PC-9 (cell line): ENCODE results near the gene MMP24OS.

ENCODE experiments used
- EZH2 ChIP-seq: fragments of 200-600 bp; sonication (generic); IDR thresholded peaks from 2 replicates; pipeline ENCODE4 v1.8.0; 2017; ENCODE audit warnings: antibody characterized with exemption, low read depth
- TF ChIP-seq, protein P1 (sequence below): fragments of 200-600 bp; sonication (generic); conservative IDR thresholded peaks from 2 replicates; pipeline ENCODE4 v1.6.1; 2017; ENCODE audit warnings: mixed run types, antibody characterized with exemption, mild to moderate bottlenecking, moderate library complexity

DNA sequence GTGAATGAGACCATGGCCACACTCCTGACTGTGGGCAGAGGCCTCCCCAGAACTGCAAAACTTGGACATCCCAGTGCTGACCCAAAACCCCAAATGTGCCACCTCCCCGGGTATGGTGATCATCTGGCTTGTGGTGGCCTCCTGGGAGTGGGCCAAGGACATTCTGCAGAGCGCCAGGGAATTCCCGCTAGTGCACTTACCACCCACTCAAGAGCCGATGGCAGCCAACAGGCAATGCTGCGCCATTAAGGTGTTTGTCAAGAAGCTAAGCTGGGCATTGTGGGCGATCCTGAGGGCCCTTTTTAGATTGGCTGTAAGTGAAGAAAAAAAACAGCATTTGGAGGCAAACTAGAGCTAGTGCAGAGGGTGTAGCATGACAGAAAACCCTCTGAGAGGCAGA lies 42.0 kb downstream of the MMP24OS start:
- TF ChIP-seq, protein P1, sequence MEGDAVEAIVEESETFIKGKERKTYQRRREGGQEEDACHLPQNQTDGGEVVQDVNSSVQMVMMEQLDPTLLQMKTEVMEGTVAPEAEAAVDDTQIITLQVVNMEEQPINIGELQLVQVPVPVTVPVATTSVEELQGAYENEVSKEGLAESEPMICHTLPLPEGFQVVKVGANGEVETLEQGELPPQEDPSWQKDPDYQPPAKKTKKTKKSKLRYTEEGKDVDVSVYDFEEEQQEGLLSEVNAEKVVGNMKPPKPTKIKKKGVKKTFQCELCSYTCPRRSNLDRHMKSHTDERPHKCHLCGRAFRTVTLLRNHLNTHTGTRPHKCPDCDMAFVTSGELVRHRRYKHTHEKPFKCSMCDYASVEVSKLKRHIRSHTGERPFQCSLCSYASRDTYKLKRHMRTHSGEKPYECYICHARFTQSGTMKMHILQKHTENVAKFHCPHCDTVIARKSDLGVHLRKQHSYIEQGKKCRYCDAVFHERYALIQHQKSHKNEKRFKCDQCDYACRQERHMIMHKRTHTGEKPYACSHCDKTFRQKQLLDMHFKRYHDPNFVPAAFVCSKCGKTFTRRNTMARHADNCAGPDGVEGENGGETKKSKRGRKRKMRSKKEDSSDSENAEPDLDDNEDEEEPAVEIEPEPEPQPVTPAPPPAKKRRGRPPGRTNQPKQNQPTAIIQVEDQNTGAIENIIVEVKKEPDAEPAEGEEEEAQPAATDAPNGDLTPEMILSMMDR, result no peak
- TF ChIP-seq EZH2, result no peak
